ENCODE results near the gene COA7.

COA7 gene

DNA sequence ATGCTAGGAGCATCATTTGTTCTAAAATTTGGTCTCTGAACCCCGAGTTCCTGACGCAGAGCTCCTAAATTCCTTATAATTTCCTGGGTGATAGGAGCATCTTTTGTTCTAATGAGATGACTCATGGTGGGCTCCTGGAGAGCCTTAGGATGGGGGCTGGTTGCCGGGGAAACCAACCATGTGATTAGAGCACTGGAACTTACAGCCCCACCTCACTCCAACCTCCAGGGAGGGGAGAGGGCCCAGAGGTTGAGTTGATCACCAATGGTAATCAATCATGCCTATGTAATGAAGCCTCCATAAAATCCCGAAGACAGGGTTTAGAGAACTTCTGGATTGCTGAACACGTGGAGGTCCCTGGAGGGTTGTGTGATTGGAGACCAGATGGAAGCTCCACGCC is 57.5 kb downstream of the COA7 start:
- Histone ChIP-seq H3K9ac (ENCODE audit: low read length) (no peak overlapping the region), H3K27me3 (ENCODE audit: control insufficient read depth, insufficient read depth, low read length) (no peaks in the 10 kb centered on the region)

DNA sequence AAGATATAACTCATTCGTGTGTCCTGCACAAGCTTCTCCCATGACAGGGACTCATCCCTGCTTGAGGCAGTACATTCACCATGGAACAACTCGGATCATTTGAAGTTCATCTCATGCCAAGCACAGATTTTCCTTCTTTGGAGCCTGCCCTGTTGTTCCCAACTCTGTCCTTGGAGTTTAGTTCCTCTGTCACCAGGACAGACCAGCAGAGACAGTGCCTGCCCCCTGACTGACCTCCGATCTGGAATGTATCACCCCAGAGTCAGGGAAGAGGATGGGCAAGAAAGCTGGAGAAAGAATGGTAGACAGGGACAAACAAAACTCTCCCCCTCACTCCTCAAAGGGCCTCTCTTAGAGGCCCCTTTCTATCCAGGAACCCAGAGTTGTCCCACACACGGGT is 60.2 kb downstream of the COA7 start:
- Histone ChIP-seq H3K27me3 (ENCODE audit: control insufficient read depth, insufficient read depth, low read length) (peaks cover 15% of the 10 kb centered on the region), H3K9ac (ENCODE audit: low read length) (no peak overlapping the region), H3K9me3 (ENCODE audit: control insufficient read depth, low read length) (no peaks in the 10 kb centered on the region), H3K4me1 (ENCODE audit: control insufficient read depth, insufficient read depth, low read length) (no peaks in the 10 kb centered on the region), H3K36me3 (ENCODE audit: control insufficient read depth, insufficient read depth, low read length) (no peaks in the 10 kb centered on the region), H3K4me3 (ENCODE audit: low read length) (no peak overlapping the region)

More for the DNA sequence above, 57.5 kb downstream of the COA7 start:
- H3K4me3 ChIP-seq (ENCODE audit: low read length), result no peak overlapping the region
- H3K36me3 ChIP-seq (ENCODE audit: control insufficient read depth, insufficient read depth, low read length), result no peaks in the 10 kb centered on the region
- no peaks in the 10 kb centered on the region for H3K9me3 ChIP-seq (ENCODE audit: control insufficient read depth, low read length)
- no peaks in the 10 kb centered on the region for H3K4me1 ChIP-seq (ENCODE audit: control insufficient read depth, insufficient read depth, low read length)

DNA sequence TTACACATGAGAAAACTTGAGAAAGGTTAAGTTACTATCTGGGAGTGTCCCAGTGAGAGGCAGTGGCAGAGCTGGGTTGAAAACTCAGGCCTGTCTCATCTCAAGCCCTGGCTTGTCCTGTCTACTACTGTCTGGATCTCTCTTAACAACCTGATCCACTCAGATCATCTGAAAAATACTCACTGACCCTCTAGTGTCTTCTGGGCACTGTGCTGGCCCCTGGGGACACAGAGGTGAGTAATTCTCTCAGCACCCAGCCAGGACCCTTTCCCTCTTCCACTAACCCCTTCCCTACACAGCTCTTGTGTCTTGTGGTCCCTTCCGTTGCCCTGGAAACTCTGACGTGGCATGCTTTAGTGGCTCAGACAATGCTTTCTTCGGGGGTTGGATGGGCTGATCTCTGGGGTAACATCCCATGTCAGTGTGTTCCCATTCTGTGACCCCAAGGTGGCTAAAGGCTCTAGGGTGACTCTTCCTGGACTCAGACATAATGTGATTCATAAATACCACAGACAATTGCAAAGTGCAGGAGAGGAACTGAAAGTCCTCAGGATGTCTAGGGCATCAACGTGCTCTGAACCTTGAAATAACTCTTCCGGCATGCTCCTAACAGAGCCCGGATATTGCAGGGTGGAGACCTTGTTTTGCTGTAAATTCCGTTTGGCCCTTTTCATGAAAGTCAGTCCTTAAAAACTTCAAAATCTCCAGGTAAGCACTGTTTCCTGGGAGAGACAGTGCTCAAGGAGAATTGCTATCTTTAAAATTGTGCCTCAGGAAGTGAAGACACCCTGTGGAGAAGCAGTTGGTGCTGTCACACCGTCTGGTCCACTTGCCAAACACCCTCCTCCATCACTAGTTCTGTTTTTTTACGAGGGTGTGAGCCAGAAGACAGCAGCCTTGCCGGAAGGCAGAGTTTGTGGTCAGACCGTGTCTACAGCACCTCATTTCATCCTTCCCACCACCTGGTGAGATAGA is 61.1 kb downstream of the COA7 start:
- H3K4me3 ChIP-seq (ENCODE audit: low read length), result no peak overlapping the region
- H3K36me3 ChIP-seq (ENCODE audit: control insufficient read depth, insufficient read depth, low read length), result no peaks in the 10 kb centered on the region
- H3K4me1 ChIP-seq (ENCODE audit: control insufficient read depth, insufficient read depth, low read length), result no peaks in the 10 kb centered on the region
- H3K9ac ChIP-seq (ENCODE audit: low read length), result no peak overlapping the region
- no peaks in the 10 kb centered on the region for H3K9me3 ChIP-seq (ENCODE audit: control insufficient read depth, low read length)
- peaks cover 24% of the 10 kb centered on the region for H3K27me3 ChIP-seq (ENCODE audit: control insufficient read depth, insufficient read depth, low read length)

DNA sequence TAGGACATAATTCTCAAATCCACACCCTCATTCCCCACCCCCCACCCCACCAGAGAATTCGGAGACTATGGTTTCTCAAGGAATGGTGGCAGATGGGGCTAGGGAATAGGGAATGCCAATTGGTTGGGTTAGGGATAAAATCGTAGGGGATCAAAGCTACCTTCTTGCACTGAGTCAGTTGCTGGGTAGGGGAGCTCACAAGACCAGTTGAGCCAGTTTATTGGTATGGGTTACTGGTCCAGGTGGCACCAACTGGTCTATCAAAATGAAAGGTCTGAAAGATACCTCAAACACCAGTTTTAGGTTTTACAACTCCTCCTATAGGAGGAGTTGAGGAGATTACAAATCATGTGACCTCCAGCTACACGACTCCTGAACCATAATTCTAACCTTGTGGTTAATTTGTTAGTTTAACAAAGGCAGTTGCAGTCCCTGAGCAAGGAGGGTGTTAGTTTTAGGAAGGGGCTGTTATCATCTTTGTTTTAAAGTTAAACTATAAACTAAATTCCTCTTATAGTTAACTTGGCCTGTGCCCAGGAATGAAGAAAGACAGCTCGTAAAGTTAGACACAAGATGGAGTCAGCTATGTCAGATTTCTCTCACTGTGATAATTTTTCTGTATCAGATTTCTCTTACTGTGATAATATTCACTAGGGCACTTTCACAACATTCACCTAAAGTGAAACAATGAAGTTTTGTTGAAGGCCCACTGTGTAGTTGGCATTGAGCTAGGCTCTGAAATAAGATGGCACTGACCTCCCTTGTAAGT is 62.6 kb downstream of the COA7 start:
- peaks cover 31% of the 10 kb centered on the region for H3K27me3 ChIP-seq (ENCODE audit: control insufficient read depth, insufficient read depth, low read length)
- no peak overlapping the region for H3K9ac ChIP-seq (ENCODE audit: low read length)
- H3K4me3 ChIP-seq (ENCODE audit: low read length), result no peak overlapping the region
- H3K4me1 ChIP-seq (ENCODE audit: control insufficient read depth, insufficient read depth, low read length), result no peaks in the 10 kb centered on the region
- no peaks in the 10 kb centered on the region for H3K36me3 ChIP-seq (ENCODE audit: control insufficient read depth, insufficient read depth, low read length)
- H3K9me3 ChIP-seq (ENCODE audit: control insufficient read depth, low read length), result no peaks in the 10 kb centered on the region
